Retina (tissue), 1 donor: ENCODE data around the gene C16orf95.
"Not testable (repeated sequence)": the region's sequence is repeated elsewhere in the genome, so short reads cannot be mapped to it uniquely, and the experiment has no call there.

Experiments used
- DNase-seq: peaks from one replicate; pipeline ENCODE4 v3.0.0-alpha.2; 2016

C16orf95 gene

GRCh38 chr16:87284183-87284582 lies 33.0 kb downstream of the C16orf95 start:
- no peak for DNase-seq

DNA sequence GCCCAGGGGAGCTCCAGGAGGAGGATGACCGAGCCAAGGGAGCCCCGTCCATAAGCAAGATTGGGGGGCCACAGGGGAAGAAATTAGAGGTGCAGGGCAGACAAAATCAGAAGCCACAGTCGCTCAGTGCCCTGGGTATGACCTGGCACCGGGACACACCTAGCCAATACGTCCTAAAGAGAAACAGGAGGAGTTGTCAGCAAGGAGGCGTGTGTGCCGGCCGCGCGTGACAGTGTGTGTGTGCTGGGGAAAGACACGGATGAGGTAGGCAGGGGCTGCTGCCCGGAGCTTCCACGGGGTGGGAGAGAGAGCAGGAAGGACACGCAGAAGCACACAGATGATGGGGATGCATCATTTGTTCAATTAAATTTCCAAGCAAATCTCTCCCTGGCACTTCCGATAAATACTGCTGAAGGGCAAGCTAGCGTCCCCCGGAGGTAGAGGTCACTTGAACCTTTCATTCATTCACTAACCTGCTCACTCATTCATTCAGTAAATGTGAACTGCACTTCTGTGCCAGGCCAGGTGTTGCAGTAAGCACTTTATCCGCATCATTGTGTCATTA lies 38.0 kb downstream of the C16orf95 start:
- no peak for DNase-seq

DNA sequence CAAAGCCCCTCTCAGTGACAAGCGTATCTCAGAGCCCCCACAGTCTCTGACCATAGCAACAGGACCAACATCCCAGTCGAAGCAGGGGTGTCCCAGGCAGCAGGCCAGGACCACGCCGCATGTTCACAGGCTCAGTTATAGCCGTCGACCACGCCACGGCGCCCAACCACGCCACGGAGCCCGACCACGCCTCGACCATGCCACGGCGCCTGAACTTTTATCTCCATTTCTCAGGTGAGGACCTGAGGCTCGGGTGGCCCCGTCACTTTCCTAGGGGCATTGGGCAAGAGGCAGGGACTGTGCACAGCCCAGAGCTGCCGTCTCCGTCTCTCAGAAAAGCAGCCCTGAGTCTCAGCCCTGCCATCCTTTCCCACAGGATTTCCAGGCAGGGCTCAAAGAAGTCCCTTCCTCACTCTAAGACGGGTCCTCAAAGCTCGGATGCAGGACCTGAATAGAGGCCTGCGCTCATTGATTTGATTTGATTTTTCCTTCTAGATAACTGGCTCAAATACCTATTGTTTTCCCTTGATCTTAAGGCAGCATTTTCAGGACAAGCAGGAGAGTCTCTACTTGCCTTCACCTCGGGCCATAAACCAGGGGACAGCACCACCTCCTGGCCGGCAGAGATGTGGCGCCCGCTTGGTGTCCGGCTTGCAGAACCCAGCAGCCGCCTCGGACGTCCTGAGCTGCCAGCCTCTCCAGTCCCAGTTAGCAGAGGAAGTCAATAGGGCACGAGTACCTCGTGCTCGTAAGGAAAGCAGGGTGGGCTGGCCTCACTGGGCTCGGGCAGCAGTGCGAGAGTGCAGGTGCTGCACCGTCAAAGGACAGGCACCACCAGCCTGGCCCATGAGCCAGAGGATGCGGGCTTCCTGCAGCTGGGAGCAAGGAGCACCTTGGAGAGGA lies 38.8 kb downstream of the C16orf95 start:
- peak; percentile 86 for DNase-seq

GRCh38 chr16:87276924-87277323 lies 40.3 kb downstream of the C16orf95 start:
- no peak for DNase-seq

DNA sequence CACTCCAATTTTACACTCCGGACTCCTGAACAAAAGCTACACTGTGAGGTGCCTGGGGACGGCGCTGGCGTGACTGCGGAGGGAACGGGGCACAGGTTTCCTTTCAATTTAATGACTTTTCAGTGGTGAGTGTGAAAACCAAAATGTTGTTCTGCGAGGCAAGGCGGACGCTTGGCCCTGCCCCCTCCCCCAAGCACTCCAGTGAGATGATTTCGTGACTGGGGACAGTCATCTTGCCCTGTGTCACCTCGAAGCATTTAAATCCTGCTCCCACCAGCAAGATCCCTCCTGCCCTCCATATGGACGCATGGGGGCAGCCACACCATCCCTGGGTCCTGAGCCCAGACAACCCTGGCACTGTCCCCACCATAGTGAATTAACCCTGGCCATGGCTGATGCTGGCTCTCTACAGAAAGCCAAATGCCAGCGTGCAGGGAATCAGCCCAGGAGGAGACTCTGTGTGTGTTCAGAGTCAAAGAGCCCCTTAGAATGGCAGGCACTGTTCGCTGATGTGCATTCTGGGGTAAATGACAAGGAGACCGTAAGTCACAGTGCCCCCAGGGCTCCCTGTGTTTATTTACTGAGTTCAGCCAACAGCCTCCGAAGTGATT lies 41.0 kb downstream of the C16orf95 start:
- peak; percentile 51 for DNase-seq

DNA sequence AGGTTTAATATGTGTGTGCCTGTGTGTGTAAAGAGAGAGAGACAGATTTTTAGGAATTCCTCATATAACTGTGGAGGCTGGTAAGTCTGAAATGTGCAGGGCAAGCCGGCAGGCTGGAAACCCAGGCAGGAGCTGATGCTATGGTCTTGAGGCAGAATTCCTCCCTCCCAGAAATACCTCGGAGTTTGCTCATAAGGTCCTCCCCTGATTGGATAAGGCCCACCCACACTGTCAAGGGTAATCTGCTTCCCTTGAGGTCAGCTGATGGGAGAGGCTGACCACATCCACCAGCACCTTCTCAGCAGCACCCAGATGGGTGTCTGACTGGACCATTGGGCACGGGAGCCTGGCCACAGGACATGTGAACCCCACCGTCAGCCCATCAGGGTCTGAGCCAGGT lies 42.4 kb downstream of the C16orf95 start:
- DNase-seq: no peak

GRCh38 chr16:87273471-87274030 lies 43.6 kb downstream of the C16orf95 start:
- no peak for DNase-seq

DNA sequence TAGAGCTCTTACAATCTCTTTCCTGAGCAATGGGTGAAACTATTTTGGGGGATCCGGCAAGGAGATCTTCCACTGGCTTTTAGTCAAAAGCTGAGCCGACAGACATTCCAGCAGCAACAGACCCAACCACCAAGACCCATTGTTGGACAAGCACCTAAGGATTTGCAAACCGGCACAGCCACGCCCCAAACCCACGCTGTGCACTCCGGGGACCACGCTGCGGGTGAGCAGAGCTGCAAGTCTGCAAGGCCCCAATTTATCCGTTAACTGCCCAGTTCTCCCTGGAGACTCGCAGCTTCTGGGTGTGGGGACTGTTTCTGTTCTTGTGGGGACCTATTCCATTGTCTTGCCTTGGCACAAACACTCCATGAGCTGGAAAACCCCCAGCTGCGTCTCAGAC lies 45.9 kb downstream of the C16orf95 start:
- no peak for DNase-seq

GRCh38 chr16:87267566-87267965 lies 49.6 kb downstream of the C16orf95 start:
- no peak for DNase-seq

DNA sequence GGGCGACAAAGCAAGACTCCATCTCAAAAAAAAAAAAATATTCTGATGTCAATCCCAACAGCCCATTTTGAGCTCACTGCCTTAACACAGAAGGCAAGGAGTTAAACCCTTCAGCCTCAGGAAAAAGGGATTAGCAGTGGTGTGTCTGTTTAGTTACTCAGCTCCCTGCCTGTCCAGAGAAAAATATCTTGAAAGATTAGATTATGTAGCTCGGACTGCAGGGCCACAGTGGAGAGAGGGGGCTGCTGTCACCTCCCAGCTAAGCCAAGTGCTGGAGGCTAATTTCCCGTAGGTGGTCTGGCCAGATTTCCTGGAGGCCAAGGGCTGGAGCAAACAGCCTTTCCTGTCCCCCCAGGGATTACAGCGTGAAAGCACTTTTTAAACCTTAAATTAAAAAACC lies 50.3 kb downstream of the C16orf95 start:
- no peak for DNase-seq

GRCh38 chr16:87265261-87265660 lies 51.9 kb downstream of the C16orf95 start:
- DNase-seq: no peak

DNA sequence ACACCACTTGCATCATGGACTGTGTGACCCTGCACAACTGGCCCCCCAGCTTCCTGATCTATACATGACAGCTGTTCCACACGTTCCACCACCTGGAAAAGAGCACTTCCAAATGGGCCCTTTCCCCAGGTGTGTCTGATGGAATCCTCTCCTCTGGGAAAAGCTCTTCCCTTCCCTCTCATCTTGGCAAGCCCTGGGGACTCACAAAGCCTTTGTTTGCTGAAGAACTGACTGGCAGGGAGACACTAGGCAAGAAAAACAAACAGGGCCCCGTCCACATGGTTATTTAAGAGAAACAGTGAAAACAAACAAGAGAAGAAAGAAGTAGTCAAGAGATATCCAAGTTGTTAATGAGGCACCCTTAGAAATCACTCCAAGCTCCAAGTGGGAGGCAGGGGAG lies 52.6 kb downstream of the C16orf95 start:
- no peak for DNase-seq

GRCh38 chr16:87263418-87264052 lies 53.7 kb downstream of the C16orf95 start:
- DNase-seq: no peak

- DNase-seq: no peak
These were observed 57.8 kb downstream of the C16orf95 start for GRCh38 chr16:87259431-87259830.

- not testable (repeated sequence) for DNase-seq
These were observed 58.5 kb downstream of the C16orf95 start for GRCh38 chr16:87258653-87259052.

GRCh38 chr16:87255866-87256265 lies 61.3 kb downstream of the C16orf95 start:
- DNase-seq: no peak

DNA sequence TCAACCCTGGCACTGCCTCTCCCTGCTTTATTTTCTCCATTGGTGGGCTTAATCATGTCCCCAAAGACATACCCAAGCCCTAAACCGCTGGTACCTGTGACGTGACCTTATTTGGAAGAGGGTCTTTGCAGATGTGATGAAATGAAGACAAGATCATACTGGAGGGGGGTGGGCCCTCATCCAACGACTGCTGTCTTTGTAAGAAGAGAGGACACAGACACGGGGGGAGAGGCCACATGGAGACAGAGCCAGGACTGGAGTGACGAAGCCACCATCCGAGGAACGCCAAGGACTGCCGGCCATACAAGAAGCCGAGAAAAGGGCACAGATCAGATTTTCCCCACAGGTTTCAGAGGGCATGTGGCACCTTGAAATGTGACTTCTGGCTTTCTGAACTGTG lies 62.5 kb downstream of the C16orf95 start:
- no peak for DNase-seq

GRCh38 chr16:87254296-87254695 lies 62.9 kb downstream of the C16orf95 start:
- no peak for DNase-seq

DNA sequence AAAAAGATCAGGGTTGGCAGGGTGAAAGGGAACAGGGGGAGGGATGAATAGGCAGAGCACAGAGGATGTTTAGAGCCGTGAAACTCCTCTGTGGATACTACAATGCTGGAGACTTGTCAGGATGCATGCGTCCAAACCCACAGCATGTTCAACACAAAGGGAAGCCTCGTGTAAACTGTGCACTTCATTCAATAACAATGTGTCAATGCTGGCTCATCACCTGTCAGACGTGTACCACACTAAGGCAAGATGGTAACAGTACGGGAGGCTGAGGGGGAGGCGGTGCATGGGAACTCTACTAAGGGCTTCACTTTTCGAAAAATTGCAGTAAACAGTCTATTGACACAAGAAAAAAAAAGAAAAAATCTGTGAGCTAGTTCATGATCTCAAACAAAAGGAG lies 63.7 kb downstream of the C16orf95 start:
- DNase-seq: no peak
